ENCODE data around the gene FTO.

FTO gene

GRCh38 chr16:53968896-53969295, 264.9 kb downstream of the FTO start:
- Histone ChIP-seq H3K27ac (ENCODE audit: low read length) (no peak overlapping the region), H3K36me3 (replicated peaks; ENCODE audit: insufficient read depth, low read length) (no peaks in the 10 kb centered on the region), H3F3A (ENCODE audit: insufficient read depth, low read length) (no peaks in the 10 kb centered on the region), H2AFZ (ENCODE audit: low read length) (no peak overlapping the region), H4K20me1 (ENCODE audit: insufficient read depth, low read length) (no peaks in the 10 kb centered on the region), H3K4me3 (ENCODE audit: low read length) (no peak overlapping the region), H3K4me1 (ENCODE audit: low read length) (no peaks in the 10 kb centered on the region), H3K9me2 (replicated peaks; ENCODE audit: insufficient read depth, low read length) (no peaks in the 10 kb centered on the region), H3K79me2 (ENCODE audit: low read length) (no peaks in the 10 kb centered on the region), H3K4me2 (ENCODE audit: low read depth, low read length) (no peak overlapping the region), H3K9ac (ENCODE audit: low read length) (no peak overlapping the region), H3K9me3 (replicated peaks; ENCODE audit: insufficient read depth, low read length) (no peaks in the 10 kb centered on the region), H3K27me3 (replicated peaks; ENCODE audit: insufficient read depth, low read length) (no peaks in the 10 kb centered on the region)
- TF ChIP-seq CTCF (IDR thresholded peaks at IDR 0.05; ENCODE audit: low read length) (no peak), EZH2phosphoT487 (IDR thresholded peaks at IDR 0.05; ENCODE audit: low read length) (no peak), EZH2 (optimal IDR thresholded peaks at IDR 0.05; ENCODE audit: low read depth, low read length) (no peak)
- DNase-seq, result no peak

- Histone ChIP-seq H2AFZ (ENCODE audit: low read length) (no peak overlapping the region), H3K4me2 (ENCODE audit: low read depth, low read length) (no peak overlapping the region), H3K79me2 (ENCODE audit: low read length) (no peaks in the 10 kb centered on the region), H3F3A (ENCODE audit: insufficient read depth, low read length) (no peaks in the 10 kb centered on the region), H3K36me3 (replicated peaks; ENCODE audit: insufficient read depth, low read length) (no peaks in the 10 kb centered on the region), H3K4me3 (ENCODE audit: low read length) (no peak overlapping the region), H3K9me3 (replicated peaks; ENCODE audit: insufficient read depth, low read length) (no peaks in the 10 kb centered on the region), H3K27me3 (replicated peaks; ENCODE audit: insufficient read depth, low read length) (no peaks in the 10 kb centered on the region), H3K4me1 (ENCODE audit: low read length) (no peaks in the 10 kb centered on the region), H3K27ac (ENCODE audit: low read length) (no peak overlapping the region), H3K9me2 (replicated peaks; ENCODE audit: insufficient read depth, low read length) (no peaks in the 10 kb centered on the region), H3K9ac (ENCODE audit: low read length) (no peak overlapping the region), H4K20me1 (ENCODE audit: insufficient read depth, low read length) (no peaks in the 10 kb centered on the region)
- no peak for TF ChIP-seq CTCF (IDR thresholded peaks at IDR 0.05; ENCODE audit: low read length)
- TF ChIP-seq EZH2 (optimal IDR thresholded peaks at IDR 0.05; ENCODE audit: low read depth, low read length), result no peak
- no peak for TF ChIP-seq EZH2phosphoT487 (IDR thresholded peaks at IDR 0.05; ENCODE audit: low read length)
- no peak for DNase-seq
These were observed 267.7 kb downstream of the FTO start for GRCh38 chr16:53971616-53972015.

DNA sequence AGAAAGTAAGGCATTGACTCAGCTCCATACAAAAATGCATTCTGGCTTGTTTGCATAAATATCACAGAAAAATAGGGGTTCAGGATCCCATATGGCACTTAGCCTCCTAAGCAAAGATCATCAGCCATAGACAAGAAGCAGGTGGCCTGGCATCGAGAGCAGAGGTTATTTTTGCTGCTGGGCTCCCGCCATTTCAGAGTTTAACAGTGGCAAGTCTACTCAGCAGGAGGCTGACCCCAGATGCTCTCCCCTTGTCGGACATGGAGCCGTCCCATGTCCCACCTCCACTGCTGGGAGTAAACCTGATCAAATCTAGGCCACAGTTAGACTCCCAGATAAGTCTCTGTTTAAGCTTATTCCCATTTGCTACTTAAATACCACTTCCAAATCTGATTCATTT, 269.1 kb downstream of the FTO start:
- no peaks in the 10 kb centered on the region for H4K20me1 ChIP-seq (ENCODE audit: insufficient read depth, low read length)
- no peak overlapping the region for H2AFZ ChIP-seq (ENCODE audit: low read length)
- no peaks in the 10 kb centered on the region for H3K36me3 ChIP-seq (replicated peaks; ENCODE audit: insufficient read depth, low read length)
- no peak overlapping the region for H3K4me3 ChIP-seq (ENCODE audit: low read length)
- H3K4me2 ChIP-seq (ENCODE audit: low read depth, low read length), result no peak overlapping the region
- H3K4me1 ChIP-seq (ENCODE audit: low read length), result no peaks in the 10 kb centered on the region
- no peaks in the 10 kb centered on the region for H3K9me2 ChIP-seq (replicated peaks; ENCODE audit: insufficient read depth, low read length)
- no peak for DNase-seq
- H3F3A ChIP-seq (ENCODE audit: insufficient read depth, low read length), result no peaks in the 10 kb centered on the region
- no peak overlapping the region for H3K9ac ChIP-seq (ENCODE audit: low read length)
- no peak overlapping the region for H3K27ac ChIP-seq (ENCODE audit: low read length)
- no peaks in the 10 kb centered on the region for H3K9me3 ChIP-seq (replicated peaks; ENCODE audit: insufficient read depth, low read length)
- no peaks in the 10 kb centered on the region for H3K27me3 ChIP-seq (replicated peaks; ENCODE audit: insufficient read depth, low read length)
- H3K79me2 ChIP-seq (ENCODE audit: low read length), result no peaks in the 10 kb centered on the region
- TF ChIP-seq CTCF (IDR thresholded peaks at IDR 0.05; ENCODE audit: low read length), result no peak
- no peak for TF ChIP-seq EZH2phosphoT487 (IDR thresholded peaks at IDR 0.05; ENCODE audit: low read length)
- TF ChIP-seq EZH2 (optimal IDR thresholded peaks at IDR 0.05; ENCODE audit: low read depth, low read length), result no peak
